H9 (cell line): ENCODE measurements around the gene STON2. TPM values are rescaled to one million over a fixed set of nuclear protein-coding genes. Genes with fewer than 3 reads are reported as not detected.

Source experiments
- DNase-seq: peaks from one replicate; pipeline ENCODE4 v3.0.0-alpha.2; 2017
- H2AFZ ChIP-seq: one replicate; pipeline ENCODE4 v1.6.1; 2013; ENCODE audit warnings: mild to moderate bottlenecking, low read length, control low read depth, moderate library complexity
- H2AK5ac ChIP-seq: 2 replicates; pipeline ENCODE4 v1.6.1; 2013; ENCODE audit warnings: low read length, control low read depth, mixed read lengths; ENCODE audit not compliant: insufficient read length
- H2BK120ac ChIP-seq: one replicate; pipeline ENCODE4 v1.6.1; 2013; ENCODE audit warnings: low read depth, mild to moderate bottlenecking, low read length, control low read depth, inconsistent platforms; ENCODE audit not compliant: poor library complexity, severe bottlenecking
- H2BK12ac ChIP-seq: 2 replicates; pipeline ENCODE4 v1.6.1; 2013; ENCODE audit warnings: low read length, control low read depth, mixed read lengths, low read depth; ENCODE audit not compliant: insufficient read length
- H2BK15ac ChIP-seq: 2 replicates; pipeline ENCODE4 v1.6.1; 2013; ENCODE audit warnings: low read depth, low read length, control low read depth
- H2BK20ac ChIP-seq: one replicate; pipeline ENCODE4 v1.6.1; 2013; ENCODE audit warnings: low read depth, mild to moderate bottlenecking, low read length, control low read depth, inconsistent platforms; ENCODE audit not compliant: poor library complexity, severe bottlenecking
- H2BK5ac ChIP-seq: 2 replicates; pipeline ENCODE4 v1.6.1; 2013; ENCODE audit warnings: low read length, control low read depth, mixed read lengths; ENCODE audit not compliant: insufficient read length
- H3K14ac ChIP-seq: 2 replicates; pipeline ENCODE4 v1.6.1; 2013; ENCODE audit warnings: low read length, control low read depth; ENCODE audit not compliant: insufficient read depth
- H3K18ac ChIP-seq: 2 replicates; pipeline ENCODE4 v1.6.1; 2013; ENCODE audit warnings: low read depth, mild to moderate bottlenecking, mixed read lengths, low read length, control low read depth; ENCODE audit not compliant: insufficient read length
- H3K23ac ChIP-seq: 2 replicates; pipeline ENCODE4 v1.6.1; 2013; ENCODE audit warnings: low read length, control low read depth, mixed read lengths, low read depth; ENCODE audit not compliant: insufficient read length
- H3K23me2 ChIP-seq: 2 replicates; pipeline ENCODE4 v1.6.1; 2013; ENCODE audit warnings: low read depth, mild to moderate bottlenecking, mixed read lengths, low read length, control low read depth; ENCODE audit not compliant: insufficient read length, poor library complexity, severe bottlenecking
- H3K27ac ChIP-seq: 2 replicates; pipeline ENCODE4 v1.5.1; 2013; ENCODE audit warnings: low read length, control low read depth, mixed read lengths, low read depth; ENCODE audit not compliant: insufficient read length
- H3K27me3 ChIP-seq: 2 replicates; pipeline ENCODE4 v1.6.1; 2013; ENCODE audit warnings: low read length, control low read depth, inconsistent platforms; ENCODE audit not compliant: insufficient read depth
- H3K4ac ChIP-seq: 2 replicates; pipeline ENCODE4 v1.6.1; 2013; ENCODE audit warnings: low read depth, mild to moderate bottlenecking, control low read depth, inconsistent platforms, low read length, moderate library complexity
- H3K4me1 ChIP-seq: 2 replicates; pipeline ENCODE4 v1.6.1; 2013; ENCODE audit warnings: low read length, control low read depth, inconsistent platforms; ENCODE audit not compliant: insufficient read depth
- H3K4me2 ChIP-seq: 2 replicates; pipeline ENCODE4 v1.6.1; 2013; ENCODE audit warnings: low read length, control low read depth, mixed read lengths; ENCODE audit not compliant: insufficient read length, insufficient read depth
- H3K56ac ChIP-seq: 2 replicates; pipeline ENCODE4 v1.6.1; 2013; ENCODE audit warnings: low read depth, mild to moderate bottlenecking, mixed read lengths, low read length, control low read depth; ENCODE audit not compliant: insufficient read length
- H3K79me1 ChIP-seq: 2 replicates; pipeline ENCODE4 v1.6.1; 2013; ENCODE audit warnings: low read depth, mild to moderate bottlenecking, moderate library complexity, low read length, control low read depth, inconsistent platforms; ENCODE audit not compliant: insufficient read depth, poor library complexity, severe bottlenecking
- H3K79me2 ChIP-seq: 2 replicates; pipeline ENCODE4 v1.6.1; 2013; ENCODE audit warnings: low read length, control low read depth, inconsistent platforms; ENCODE audit not compliant: insufficient read depth
- H3K9ac ChIP-seq: 2 replicates; pipeline ENCODE4 v1.6.1; 2013; ENCODE audit warnings: low read length, control low read depth, mixed read lengths; ENCODE audit not compliant: insufficient read length; ENCODE audit errors: extremely low read depth
- H3K9me3 ChIP-seq: one replicate; pipeline ENCODE4 v1.6.1; 2013; ENCODE audit warnings: low read depth, low read length, inconsistent platforms; ENCODE audit not compliant: control insufficient read depth
- H3T11ph ChIP-seq: one replicate; pipeline ENCODE4 v1.6.1; 2013; ENCODE audit warnings: mild to moderate bottlenecking, low read length, control low read depth, inconsistent platforms
- H4K20me1 ChIP-seq: one replicate; pipeline ENCODE4 v1.6.1; 2013; ENCODE audit not compliant: control insufficient read depth, insufficient read length, insufficient read depth
- H4K5ac ChIP-seq: 2 replicates; pipeline ENCODE4 v1.6.1; 2013; ENCODE audit warnings: low read depth, mild to moderate bottlenecking, mixed read lengths, low read length, control low read depth; ENCODE audit not compliant: insufficient read length
- H4K8ac ChIP-seq: replicated peaks from 2 replicates; pipeline ENCODE4 v1.6.1; 2013; ENCODE audit warnings: low read length, control low read depth, mixed read lengths, low read depth; ENCODE audit not compliant: insufficient read length
- H4K91ac ChIP-seq: 2 replicates; pipeline ENCODE4 v1.6.1; 2013; ENCODE audit warnings: low read depth, mild to moderate bottlenecking, moderate library complexity, mixed read lengths, low read length, control low read depth; ENCODE audit not compliant: insufficient read length
- H3K27ac Mint-ChIP-seq, 3 experiments: 2 replicates in 2 of 3; 3 replicates in 1 of 3; pipeline ENCODE4 v1.8.0; 2020 to 2021; ENCODE audit warnings: mixed read lengths in 3 of 3, mild to moderate bottlenecking in 1 of 3, moderate library complexity in 1 of 3
- H3K27me3 Mint-ChIP-seq: 2 replicates; pipeline ENCODE4 v1.8.0; 2021; ENCODE audit warnings: low read depth, mild to moderate bottlenecking, moderate library complexity, mixed read lengths
- H3K36me3 Mint-ChIP-seq, 3 experiments: 2 replicates in 2 of 3; 3 replicates in 1 of 3; pipeline ENCODE4 v1.8.0; 2020 to 2021; ENCODE audit warnings: low read depth in 3 of 3, mixed read lengths in 3 of 3; ENCODE audit not compliant: insufficient read depth in 1 of 3
- H3K4me1 Mint-ChIP-seq, 2 experiments: 2 replicates each; pipeline ENCODE4 v1.8.0; 2020; ENCODE audit warnings: mixed read lengths in 2 of 2
- H3K4me3 Mint-ChIP-seq, 2 experiments: 2 replicates in 1 of 2; 3 replicates in 1 of 2; pipeline ENCODE4 v1.8.0; 2020 to 2021; ENCODE audit warnings: mild to moderate bottlenecking in 2 of 2, mixed read lengths in 2 of 2, moderate library complexity in 1 of 2
- H3K9me3 Mint-ChIP-seq, 2 experiments: 2 replicates in 1 of 2; 3 replicates in 1 of 2; pipeline ENCODE4 v1.8.0; 2020; ENCODE audit warnings: mild to moderate bottlenecking in 2 of 2, mixed read lengths in 2 of 2, moderate library complexity in 1 of 2
- CTCF ChIP-seq: fragments of 200-600 bp; sonication (generic); conservative IDR thresholded peaks from 3 replicates; pipeline ENCODE4 v1.8.0; 2021; ENCODE audit warnings: antibody characterized with exemption, mild to moderate bottlenecking
- whole genome bisulfite sequencing: extraction: QIAGEN DNeasy Blood & Tissue Kit; methylation state at CpG from one replicate; pipeline ENCODE4 v1.1.7; 2013; ENCODE audit warnings: missing lambda C conversion rate, low lambda C conversion rate, mixed read lengths; ENCODE audit not compliant: insufficient read length; ENCODE audit errors: extremely low coverage; 5-methylcytosine and 5-hydroxymethylcytosine counted together
- total RNA-seq: library from RNA; stranded (reverse); gene quantifications from 2 replicates; pipeline ENCODE4 v1.2.1, GENCODE V29; 2021

The STON2 gene
- total RNA-seq, 1 experiment from 2014 or later: 62.9 TPM

- no peak overlapping the region for H2BK12ac ChIP-seq
- no CpG with 5 or more reads among the region's 2 CpGs for WGBS
These were observed 165.0 kb downstream of the STON2 start for GRCh38 chr14:81235096-81235495.

More at GRCh38 chr14:81235096-81235495, 165.0 kb downstream of the STON2 start:
- Histone ChIP-seq H2BK5ac (no peak overlapping the region), H3K14ac (no peak overlapping the region), H3K27ac (no peak overlapping the region), H2AK5ac (no peak overlapping the region), H3K79me1 (no peaks in the 10 kb centered on the region), H3K18ac (no peak overlapping the region), H3K4ac (no peak overlapping the region), H4K91ac (no peak overlapping the region), H2BK15ac (no peak overlapping the region), H3K4me1 (peaks cover 4% of the 10 kb centered on the region; the same call in 1 of the 2 replicates), H3K79me2 (no peaks in the 10 kb centered on the region), H3K27me3 (no peaks in the 10 kb centered on the region), H3K9ac (no peak overlapping the region), H2BK120ac (no peak overlapping the region), H3K4me2 (no peak overlapping the region), H4K20me1 (no peaks in the 10 kb centered on the region), H3T11ph (no peak overlapping the region), H3K23me2 (no peaks in the 10 kb centered on the region), H2AFZ (no peak overlapping the region), H4K5ac (no peak overlapping the region), H3K23ac (no peak overlapping the region), H2BK20ac (no peak overlapping the region), H4K8ac (no peak overlapping the region), H3K56ac (no peak overlapping the region), H3K9me3 (no peaks in the 10 kb centered on the region)
- TF ChIP-seq CTCF: no peak
- Mint-ChIP-seq H3K27ac (no peak overlapping the region), H3K4me3 (no peak overlapping the region), H3K27me3 (no peaks in the 10 kb centered on the region; the same call in 1 of the 2 replicates), H3K4me1 (peaks cover 12 to 16% of the 10 kb centered on the region in 2 experiments), H3K9me3 (peaks cover 7 to 14% of the 10 kb centered on the region in 2 experiments; a peak in 4 of 5 replicates), H3K36me3 (peaks cover 0 to 5% (median under 1%) of the 10 kb centered on the region in 3 experiments; a peak in 3 of 7 replicates)
- DNase-seq: no peak
